Mucosa of rectum (tissue), 2 donors: ENCODE data around the gene RAD23B.

Experiments
- H3K27ac ChIP-seq, 2 donors: one replicate each; pipeline ENCODE4 v1.7.0; 2013; ENCODE audit warnings: inconsistent platforms in 2 of 2, low read depth in 2 of 2, low read length in 2 of 2
- H3K27me3 ChIP-seq, 2 donors: one replicate each; pipeline ENCODE4 v1.7.0; 2013; ENCODE audit warnings: low read length in 2 of 2; ENCODE audit not compliant: control insufficient read depth in 2 of 2, insufficient read depth in 2 of 2
- H3K36me3 ChIP-seq, 2 donors: one replicate each; pipeline ENCODE4 v1.7.0; 2013; ENCODE audit warnings: low read length in 2 of 2; ENCODE audit not compliant: control insufficient read depth in 2 of 2, insufficient read depth in 2 of 2
- H3K4me1 ChIP-seq, 2 donors: one replicate each; pipeline ENCODE4 v1.7.0; 2013; ENCODE audit warnings: low read length in 2 of 2, mild to moderate bottlenecking in 1 of 2; ENCODE audit not compliant: control insufficient read depth in 2 of 2, insufficient read depth in 2 of 2
- H3K4me3 ChIP-seq, 2 donors: one replicate each; pipeline ENCODE4 v1.7.0; 2013; ENCODE audit warnings: low read length in 2 of 2
- H3K9ac ChIP-seq, 2 donors: one replicate each; pipeline ENCODE4 v1.7.0; 2013; ENCODE audit warnings: low read length in 2 of 2, low read depth in 1 of 2, mild to moderate bottlenecking in 1 of 2
- H3K9me3 ChIP-seq, 2 donors: one replicate each; pipeline ENCODE4 v1.7.0; 2013; ENCODE audit warnings: low read length in 2 of 2; ENCODE audit not compliant: control insufficient read depth in 2 of 2
- donor health status: healthy.
- donor health status: Normal muscosa, but diverticular disease.

RAD23B gene

GRCh38 chr9:107368696-107369095 lies 85.6 kb downstream of the RAD23B start:
- no peaks in the 10 kb centered on the region for H3K4me1 ChIP-seq
- no peaks in the 10 kb centered on the region for H3K27me3 ChIP-seq
- H3K4me3 ChIP-seq, result no peak overlapping the region
- H3K9me3 ChIP-seq, result no peaks in the 10 kb centered on the region
- H3K36me3 ChIP-seq, result no peaks in the 10 kb centered on the region
- H3K27ac ChIP-seq, result no peak overlapping the region
- H3K9ac ChIP-seq, result no peak overlapping the region

DNA sequence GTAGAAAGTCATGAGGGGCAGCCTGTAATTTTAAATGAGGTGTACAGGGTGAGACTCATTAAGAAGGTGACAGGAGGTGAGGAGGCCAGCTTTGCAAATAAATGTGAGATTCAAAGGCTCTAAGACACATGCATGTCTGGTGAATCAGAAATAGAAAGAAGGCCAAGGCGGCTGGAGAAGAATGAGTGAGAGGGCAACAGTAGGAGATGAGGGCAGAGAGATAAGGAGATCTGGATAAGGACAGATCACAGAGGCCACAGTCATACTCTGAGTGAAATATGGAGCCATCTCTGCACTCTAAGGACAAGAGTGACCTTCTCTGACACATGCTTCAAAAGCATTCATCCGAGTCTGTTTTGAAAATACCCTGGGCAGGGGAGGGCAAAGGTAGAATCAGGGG lies 90.7 kb downstream of the RAD23B start:
- H3K27ac ChIP-seq, result no peak overlapping the region
- no peak overlapping the region for H3K9ac ChIP-seq
- H3K27me3 ChIP-seq, result no peaks in the 10 kb centered on the region
- no peaks in the 10 kb centered on the region for H3K9me3 ChIP-seq
- no peaks in the 10 kb centered on the region for H3K36me3 ChIP-seq
- no peak overlapping the region for H3K4me3 ChIP-seq
- no peaks in the 10 kb centered on the region for H3K4me1 ChIP-seq

DNA sequence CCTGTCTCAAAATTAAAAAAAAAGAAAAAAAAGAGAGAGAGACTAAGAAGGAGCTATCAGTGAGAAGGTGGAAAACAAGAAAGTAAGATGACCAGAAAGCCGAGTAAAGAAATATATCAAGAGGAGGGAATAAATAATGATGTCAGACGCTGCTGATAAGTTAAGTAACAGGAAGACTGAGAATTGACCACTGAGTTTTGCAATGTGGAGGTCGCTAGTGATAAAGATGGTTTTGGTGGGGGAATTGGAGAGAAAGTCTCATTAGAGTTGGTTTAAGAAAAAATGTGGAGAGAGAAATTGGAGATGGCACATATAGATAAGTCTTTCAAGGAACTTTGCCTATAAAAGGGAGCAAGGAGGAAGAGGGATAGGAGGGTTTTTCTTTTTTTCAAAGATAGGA lies 91.9 kb downstream of the RAD23B start:
- Histone ChIP-seq H3K27me3 (no peaks in the 10 kb centered on the region), H3K9me3 (no peaks in the 10 kb centered on the region), H3K4me1 (no peaks in the 10 kb centered on the region), H3K4me3 (no peak overlapping the region), H3K27ac (no peak overlapping the region), H3K9ac (no peak overlapping the region), H3K36me3 (no peaks in the 10 kb centered on the region)

GRCh38 chr9:107375651-107376369 lies 92.7 kb downstream of the RAD23B start:
- Histone ChIP-seq H3K9ac (no peak overlapping the region), H3K27ac (no peak overlapping the region), H3K4me3 (no peak overlapping the region), H3K4me1 (no peaks in the 10 kb centered on the region), H3K9me3 (no peaks in the 10 kb centered on the region), H3K27me3 (no peaks in the 10 kb centered on the region), H3K36me3 (no peaks in the 10 kb centered on the region)

DNA sequence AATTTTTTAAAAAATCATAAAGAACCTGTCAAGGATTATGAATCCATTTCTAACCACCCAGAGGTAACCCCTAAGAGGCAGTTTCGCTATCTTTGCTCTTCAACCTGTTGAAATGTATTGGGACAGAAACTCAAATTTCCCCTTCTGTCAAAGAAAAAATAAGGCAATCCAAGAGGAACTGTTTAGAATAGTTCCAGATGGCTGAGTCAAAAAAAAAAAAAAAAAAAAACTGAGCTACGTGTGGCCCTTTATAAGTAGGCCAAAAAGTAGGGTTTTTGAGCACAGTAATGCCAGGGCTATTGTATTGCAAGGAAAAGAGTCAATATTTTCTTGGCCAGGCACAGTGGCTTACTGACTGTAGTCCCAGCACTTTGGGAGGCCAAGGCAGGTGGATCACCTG lies 94.9 kb downstream of the RAD23B start:
- H3K36me3 ChIP-seq, result no peaks in the 10 kb centered on the region
- no peak overlapping the region for H3K27ac ChIP-seq
- H3K9me3 ChIP-seq, result no peaks in the 10 kb centered on the region
- no peaks in the 10 kb centered on the region for H3K27me3 ChIP-seq
- no peaks in the 10 kb centered on the region for H3K4me1 ChIP-seq
- H3K9ac ChIP-seq, result no peak overlapping the region
- H3K4me3 ChIP-seq, result no peak overlapping the region
